Mesothelial cell of epicardium (in vitro differentiated cells): Measurements from ENCODE around the gene RNF150. TPM values are rescaled to one million over a fixed set of nuclear protein-coding genes. Genes with fewer than 3 reads are reported as not detected.

Experiments used
- DNase-seq, 2 experiments: peaks; one replicate each; pipeline ENCODE4 v3.0.0; 2021; ENCODE audit warnings: low spot score in 2 of 2; ENCODE audit not compliant: unreplicated experiment in 2 of 2
- H3K27ac Mint-ChIP-seq: 2 replicates; pipeline ENCODE4 v1.8.0; 2021; ENCODE audit warnings: mixed read lengths
- H3K27me3 Mint-ChIP-seq: 2 replicates; pipeline ENCODE4 v1.8.0; 2021; ENCODE audit warnings: low read depth, mixed read lengths
- H3K36me3 Mint-ChIP-seq: 2 replicates; pipeline ENCODE4 v1.8.0; 2021; ENCODE audit warnings: mixed read lengths
- H3K4me1 Mint-ChIP-seq: 2 replicates; pipeline ENCODE4 v1.8.0; 2021; ENCODE audit warnings: mixed read lengths
- H3K4me3 Mint-ChIP-seq: 2 replicates; pipeline ENCODE4 v1.8.0; 2021; ENCODE audit warnings: mild to moderate bottlenecking, moderate library complexity, mixed read lengths
- H3K9me3 Mint-ChIP-seq: 2 replicates; pipeline ENCODE4 v1.8.0; 2021; ENCODE audit warnings: mixed read lengths
- CTCF ChIP-seq: fragments of 200-600 bp; sonication (generic); IDR thresholded peaks from one replicate; pipeline ENCODE4 v1.5.0; 2021; ENCODE audit warnings: antibody characterized with exemption; ENCODE audit not compliant: unreplicated experiment
- total RNA-seq: library from RNA; stranded (reverse); gene quantifications from 3 replicates; pipeline ENCODE4 v1.2.1, GENCODE V29; 2021

RNF150 gene
- total RNA-seq, 1 donor from 2014 or later = 40.1 TPM

- DNase-seq = no peak
- Mint-ChIP-seq H3K9me3 (peaks cover 9% of the 10 kb centered on the region), H3K4me1 (peaks cover 27% of the 10 kb centered on the region), H3K27me3 (no peaks in the 10 kb centered on the region), H3K27ac (no peak overlapping the region), H3K36me3 (peaks cover 3% of the 10 kb centered on the region), H3K4me3 (no peak overlapping the region)
- no peak for TF ChIP-seq CTCF
Observed at GRCh38 chr4:141002323-141002805, 130.9 kb downstream of the RNF150 start.

GRCh38 chr4:140996766-140997165 is 136.5 kb downstream of the RNF150 start:
- no peaks in the 10 kb centered on the region for H3K27me3 Mint-ChIP-seq
- peak overlapping the region; percentile 1 for H3K27ac Mint-ChIP-seq
- H3K36me3 Mint-ChIP-seq = peaks cover 18% of the 10 kb centered on the region
- H3K9me3 Mint-ChIP-seq = peaks cover 9% of the 10 kb centered on the region
- no peak for TF ChIP-seq CTCF
- DNase-seq = no peak
- no peak overlapping the region for H3K4me3 Mint-ChIP-seq
- peaks cover 2% of the 10 kb centered on the region for H3K4me1 Mint-ChIP-seq

GRCh38 chr4:140995058-140995457 is 138.2 kb downstream of the RNF150 start:
- no peak overlapping the region for H3K4me3 Mint-ChIP-seq
- no peak overlapping the region for H3K27ac Mint-ChIP-seq
- DNase-seq = no peak
- TF ChIP-seq CTCF = no peak
- H3K27me3 Mint-ChIP-seq = no peaks in the 10 kb centered on the region
- H3K9me3 Mint-ChIP-seq = peaks cover 9% of the 10 kb centered on the region
- H3K36me3 Mint-ChIP-seq = peaks cover 22% of the 10 kb centered on the region
- H3K4me1 Mint-ChIP-seq = no peaks in the 10 kb centered on the region

- no peaks in the 10 kb centered on the region for H3K27me3 Mint-ChIP-seq
- no peak overlapping the region for H3K4me3 Mint-ChIP-seq
- no peak for DNase-seq
- TF ChIP-seq CTCF = no peak
- peaks cover 22% of the 10 kb centered on the region for H3K36me3 Mint-ChIP-seq
- no peaks in the 10 kb centered on the region for H3K4me1 Mint-ChIP-seq
- peaks cover 9% of the 10 kb centered on the region for H3K9me3 Mint-ChIP-seq
- no peak overlapping the region for H3K27ac Mint-ChIP-seq
Observed at GRCh38 chr4:140994015-140994414, 139.3 kb downstream of the RNF150 start.

- Mint-ChIP-seq H3K4me3 (no peak overlapping the region), H3K27me3 (no peaks in the 10 kb centered on the region), H3K27ac (no peak overlapping the region), H3K9me3 (peaks cover 9% of the 10 kb centered on the region), H3K4me1 (no peaks in the 10 kb centered on the region), H3K36me3 (peaks cover 22% of the 10 kb centered on the region)
- no peak for TF ChIP-seq CTCF
- no peak for DNase-seq
Observed at GRCh38 chr4:140993370-140993769, 139.9 kb downstream of the RNF150 start.

- Mint-ChIP-seq H3K4me1 (peaks cover 2% of the 10 kb centered on the region), H3K9me3 (peaks cover 16% of the 10 kb centered on the region), H3K4me3 (no peak overlapping the region), H3K36me3 (peaks cover 19% of the 10 kb centered on the region), H3K27ac (no peak overlapping the region), H3K27me3 (no peaks in the 10 kb centered on the region)
- DNase-seq = no peak
- TF ChIP-seq CTCF = no peak
Observed at GRCh38 chr4:140989944-140990343, 143.3 kb downstream of the RNF150 start.
